T-cell (primary cell): ENCODE measurements around the gene STK32B. TPM values are rescaled to one million over a fixed set of nuclear protein-coding genes. Genes with fewer than 3 reads are reported as not detected.

Experiments
- ATAC-seq, 4 experiments: fragments of 200-7000 bp in 3 of 4; fragments of 150-1000 bp in 1 of 4; cut with Tn5 transposase; replicated peaks in 1 of 4; 1 replicate in 3 of 4; 2 replicates in 1 of 4; pipeline ENCODE4 v1.10.0; 2021; ENCODE audit warnings: moderate library complexity in 3 of 4, mild to moderate bottlenecking in 2 of 4, moderate number of reproducible peaks in 1 of 4
- CTCF ChIA-PET, 2 donors: fragments of 300-600 bp; sonication (Branson Sonifier 250); formaldehyde crosslinking; loops; one replicate each; lab custom pipeline; 2022; ENCODE audit warnings: antibody characterized with exemption in 2 of 2; lab: Charles Lee
- POLR2A ChIA-PET, 2 donors: fragments of 300-600 bp; sonication (Branson Sonifier 250); formaldehyde crosslinking; loops; one replicate each; lab custom pipeline; 2022; ENCODE audit warnings: antibody characterized with exemption in 2 of 2; lab: Charles Lee
- DNase-seq, 35 experiments: peaks; one replicate each; pipeline versions ENCODE4 v3.0.0 to v3.0.0-alpha.2; 2013 to 2023
- H3K27ac ChIP-seq: one replicate; pipeline ENCODE4 v1.5.1; 2013; ENCODE audit warnings: low read length
- H3K27me3 ChIP-seq, 2 experiments: replicated peaks in 1 of 2; 1 replicate in 1 of 2; 2 replicates in 1 of 2; pipeline versions ENCODE4 v1.6.1 to v1.7.0; 2013; ENCODE audit warnings: low read length in 1 of 2, mixed read lengths in 1 of 2; ENCODE audit not compliant: control insufficient read depth in 2 of 2, insufficient read depth in 2 of 2; ENCODE audit errors: extremely low read depth in 1 of 2
- H3K36me3 ChIP-seq, 2 donors: 1 replicate in 1 of 2; 2 replicates in 1 of 2; pipeline versions ENCODE4 v1.6.1 to v1.7.0; 2013; ENCODE audit warnings: low read length in 1 of 2; ENCODE audit not compliant: control insufficient read depth in 2 of 2, insufficient read depth in 1 of 2; ENCODE audit errors: extremely low read depth in 1 of 2
- H3K4me1 ChIP-seq, 2 experiments: 1 replicate in 1 of 2; 2 replicates in 1 of 2; pipeline versions ENCODE4 v1.6.1 to v1.7.0; 2013; ENCODE audit warnings: low read length in 2 of 2, mixed read lengths in 1 of 2; ENCODE audit not compliant: insufficient read depth in 2 of 2, control insufficient read depth in 1 of 2; ENCODE audit errors: extremely low read depth in 1 of 2
- H3K4me3 ChIP-seq, 2 donors: 1 replicate in 1 of 2; 2 replicates in 1 of 2; pipeline versions ENCODE4 v1.5.1 to v1.7.0; 2013; ENCODE audit warnings: mild to moderate bottlenecking in 2 of 2, low read length in 1 of 2, moderate library complexity in 1 of 2; ENCODE audit not compliant: control insufficient read depth in 1 of 2; ENCODE audit errors: extremely low read depth in 1 of 2
- H3K9me3 ChIP-seq: 2 replicates; pipeline ENCODE4 v1.7.0; 2013
- H3K27ac Mint-ChIP-seq, 2 donors: one replicate each; pipeline ENCODE4 v1.8.0; 2020 to 2021; ENCODE audit warnings: mild to moderate bottlenecking in 2 of 2, mixed read lengths in 2 of 2
- H3K27me3 Mint-ChIP-seq, 2 donors: one replicate each; pipeline ENCODE4 v1.8.0; 2021 to 2022; ENCODE audit warnings: mixed read lengths in 2 of 2
- H3K36me3 Mint-ChIP-seq: one replicate; pipeline ENCODE4 v1.8.0; 2021; ENCODE audit warnings: mixed read lengths
- H3K4me1 Mint-ChIP-seq, 3 donors: one replicate each; pipeline ENCODE4 v1.8.0; 2020 to 2022; ENCODE audit warnings: mixed read lengths in 3 of 3, mild to moderate bottlenecking in 1 of 3
- H3K4me3 Mint-ChIP-seq, 3 donors: one replicate each; pipeline ENCODE4 v1.8.0; 2020 to 2022; ENCODE audit warnings: mild to moderate bottlenecking in 3 of 3, mixed read lengths in 3 of 3, moderate library complexity in 3 of 3
- H3K9me3 Mint-ChIP-seq, 3 donors: one replicate each; pipeline ENCODE4 v1.8.0; 2020 to 2022; ENCODE audit warnings: mixed read lengths in 3 of 3
- WGBS: methylation state at CpG from one replicate; pipeline ENCODE4 v1.1.5; 2013; ENCODE audit warnings: missing lambda C conversion rate; ENCODE audit not compliant: insufficient coverage; 5-methylcytosine and 5-hydroxymethylcytosine counted together
- total RNA-seq, 35 experiments: library from RNA in 6 of 35; stranded (reverse) in 6 of 35; fragments of 120-200 nt in 1 of 35; gene quantifications; one replicate each; pipeline versions ENCODE4 v1.2.1 to v1.2.4 and lab custom pipeline; 2013 to 2026

The STK32B gene
- total RNA-seq, 5 donors from 2014 or later (not counting 1 experiment from before 2014, with no cell fraction given) = 0.12 to 0.20 (median 0.15) TPM; not detected in 2

GRCh38 chr4:5143306-5143861, 92.1 kb downstream of the STK32B start:
- Mint-ChIP-seq H3K36me3 (no peaks in the 10 kb centered on the region), H3K4me1 (no peaks in the 10 kb centered on the region), H3K27me3 (peaks cover 3% of the 10 kb centered on the region in 2 donors), H3K9me3 (no peaks in the 10 kb centered on the region), H3K4me3 (no peak overlapping the region), H3K27ac (no peak overlapping the region)
- ChIA-PET CTCF (no interaction called here), POLR2A (no interaction called here)
- no peaks in the 10 kb centered on the region for H3K36me3 ChIP-seq
- H3K9me3 ChIP-seq = no peaks in the 10 kb centered on the region
- ATAC-seq = no peak
- no peaks in the 10 kb centered on the region for H3K4me1 ChIP-seq
- no peaks in the 10 kb centered on the region for H3K27me3 ChIP-seq
- H3K27ac ChIP-seq = no peak overlapping the region
- WGBS = 70% methylated on average over 2 of the region's 3 CpGs
- no peak overlapping the region for H3K4me3 ChIP-seq
- DNase-seq = no peak

- Histone ChIP-seq H3K4me3 (no peak overlapping the region), H3K27me3 (no peaks in the 10 kb centered on the region), H3K36me3 (no peaks in the 10 kb centered on the region), H3K9me3 (no peaks in the 10 kb centered on the region), H3K4me1 (no peaks in the 10 kb centered on the region), H3K27ac (no peak overlapping the region)
- Mint-ChIP-seq H3K4me3 (no peak overlapping the region), H3K9me3 (no peaks in the 10 kb centered on the region), H3K36me3 (no peaks in the 10 kb centered on the region), H3K27me3 (peaks cover 0 to 3% of the 10 kb centered on the region in 2 donors), H3K4me1 (no peaks in the 10 kb centered on the region), H3K27ac (no peak overlapping the region)
- DNase-seq = no peak
- POLR2A ChIA-PET = no interaction called here
- ATAC-seq = no peak
- 86% methylated on average over 1 of the region's 4 CpGs for WGBS
- CTCF ChIA-PET = no interaction called here
These were observed 92.7 kb downstream of the STK32B start for GRCh38 chr4:5143940-5144339.

GRCh38 chr4:5144384-5144783, 93.1 kb downstream of the STK32B start:
- Mint-ChIP-seq H3K4me3 (no peak overlapping the region), H3K4me1 (no peaks in the 10 kb centered on the region), H3K9me3 (no peaks in the 10 kb centered on the region), H3K27me3 (peaks cover 0 to 3% of the 10 kb centered on the region in 2 donors), H3K27ac (no peak overlapping the region), H3K36me3 (no peaks in the 10 kb centered on the region)
- Histone ChIP-seq H3K4me1 (no peaks in the 10 kb centered on the region), H3K36me3 (no peaks in the 10 kb centered on the region), H3K27me3 (no peaks in the 10 kb centered on the region), H3K9me3 (no peaks in the 10 kb centered on the region), H3K27ac (no peak overlapping the region), H3K4me3 (no peak overlapping the region)
- ChIA-PET POLR2A (no interaction called here), CTCF (no interaction called here)
- ATAC-seq = no peak
- no CpG with 5 or more reads among the region's 2 CpGs for WGBS
- DNase-seq = no peak

- 75% methylated on average over 6 of the region's 6 CpGs for WGBS
- H3K4me3 ChIP-seq = no peak overlapping the region
- ChIA-PET CTCF (no interaction called here), POLR2A (no interaction called here)
- H3K4me1 ChIP-seq = no peaks in the 10 kb centered on the region
- no peak for DNase-seq
- no peaks in the 10 kb centered on the region for H3K27me3 ChIP-seq
- peaks cover 0 to 3% of the 10 kb centered on the region in 2 donors for H3K27me3 Mint-ChIP-seq
- no peak overlapping the region for H3K27ac ChIP-seq
- no peaks in the 10 kb centered on the region for H3K9me3 Mint-ChIP-seq
- H3K27ac Mint-ChIP-seq = no peak overlapping the region
- no peaks in the 10 kb centered on the region for H3K36me3 ChIP-seq
- H3K9me3 ChIP-seq = no peaks in the 10 kb centered on the region
- H3K4me1 Mint-ChIP-seq = no peaks in the 10 kb centered on the region
- no peak for ATAC-seq
- no peaks in the 10 kb centered on the region for H3K36me3 Mint-ChIP-seq
- H3K4me3 Mint-ChIP-seq = no peak overlapping the region
These were observed 95.0 kb downstream of the STK32B start for GRCh38 chr4:5146248-5146647.

- CTCF ChIA-PET = no interaction called here
- DNase-seq (no peak), ATAC-seq (no peak)
- H3K4me3 Mint-ChIP-seq = no peak overlapping the region
- peaks cover 2 to 8% of the 10 kb centered on the region in 2 donors for H3K27me3 Mint-ChIP-seq
- no peak overlapping the region for H3K27ac Mint-ChIP-seq
- H3K9me3 Mint-ChIP-seq = peaks cover 0 to 2% (median 0%) of the 10 kb centered on the region in 3 donors
- H3K4me3 ChIP-seq = no peak overlapping the region
- no peaks in the 10 kb centered on the region for H3K4me1 ChIP-seq
- no peaks in the 10 kb centered on the region for H3K9me3 ChIP-seq
- H3K27me3 ChIP-seq = no peaks in the 10 kb centered on the region
- WGBS = 90% methylated on average over 4 of the region's 6 CpGs
- H3K27ac ChIP-seq = no peak overlapping the region
- H3K36me3 Mint-ChIP-seq = no peaks in the 10 kb centered on the region
- H3K4me1 Mint-ChIP-seq = no peaks in the 10 kb centered on the region
- POLR2A ChIA-PET = no interaction called here
- no peaks in the 10 kb centered on the region for H3K36me3 ChIP-seq
These were observed 101.2 kb downstream of the STK32B start for GRCh38 chr4:5152521-5152920.

GRCh38 chr4:5156682-5157081, 105.4 kb downstream of the STK32B start:
- Histone ChIP-seq H3K36me3 (no peaks in the 10 kb centered on the region), H3K9me3 (no peaks in the 10 kb centered on the region), H3K27ac (no peak overlapping the region), H3K4me1 (no peaks in the 10 kb centered on the region), H3K27me3 (peaks cover 0 to 4% of the 10 kb centered on the region in 2 experiments), H3K4me3 (no peak overlapping the region)
- DNase-seq (no peak), ATAC-seq (no peak)
- Mint-ChIP-seq H3K9me3 (peaks cover 0 to 10% (median 2%) of the 10 kb centered on the region in 3 donors), H3K4me3 (no peak overlapping the region), H3K4me1 (no peaks in the 10 kb centered on the region), H3K27me3 (peaks cover 2 to 8% of the 10 kb centered on the region in 2 donors), H3K36me3 (no peaks in the 10 kb centered on the region), H3K27ac (no peak overlapping the region)
- CTCF ChIA-PET = no interaction called here
- no CpG with 5 or more reads among the region's 3 CpGs for WGBS
- POLR2A ChIA-PET = no interaction called here
